Common myeloid progenitor, CD34-positive (primary cell): Measurements from ENCODE around the gene SPATA31E1.
"Not testable (repeated sequence)": the region's sequence is repeated elsewhere in the genome, so short reads cannot be mapped to it uniquely, and the experiment has no call there.

Source experiments
- CTCF ChIA-PET: fragments of 350-600 bp; sonication (Branson Sonifier 250); formaldehyde crosslinking; loops from one replicate; lab custom pipeline; 2021; ENCODE audit warnings: antibody characterized with exemption; lab: Charles Lee
- POLR2A ChIA-PET: fragments of 350-600 bp; sonication (Branson Sonifier 250); formaldehyde crosslinking; loops from one replicate; lab custom pipeline; 2021; ENCODE audit warnings: antibody characterized with exemption; lab: Charles Lee
- DNase-seq, 3 donors: peaks; one replicate each; pipeline versions ENCODE4 v3.0.0 to v3.0.0-alpha.2; 2013
- H3K27ac ChIP-seq, 2 experiments: 1 replicate in 1 of 2; 2 replicates in 1 of 2; pipeline ENCODE4 v1.7.0; 2013; ENCODE audit warnings: inconsistent platforms in 2 of 2, low read length in 2 of 2, mild to moderate bottlenecking in 2 of 2, low read depth in 1 of 2, moderate library complexity in 1 of 2; ENCODE audit not compliant: severe bottlenecking in 2 of 2, insufficient read depth in 1 of 2, poor library complexity in 1 of 2
- H3K27me3 ChIP-seq, 5 experiments: replicated peaks in 2 of 5; 1 replicate in 3 of 5; 2 replicates in 2 of 5; pipeline versions ENCODE4 v1.6.1 to v1.7.0; 2013; ENCODE audit warnings: low read length in 4 of 5, mild to moderate bottlenecking in 2 of 5, moderate library complexity in 2 of 5, inconsistent platforms in 1 of 5; ENCODE audit not compliant: insufficient read depth in 5 of 5, control insufficient read depth in 4 of 5
- H3K36me3 ChIP-seq, 4 experiments: 1 replicate in 2 of 4; 2 replicates in 2 of 4; pipeline versions ENCODE4 v1.6.1 to v1.7.0; 2013; ENCODE audit warnings: low read length in 3 of 4, control low read depth in 1 of 4, mild to moderate bottlenecking in 1 of 4; ENCODE audit not compliant: control insufficient read depth in 4 of 4, insufficient read depth in 4 of 4
- H3K4me1 ChIP-seq, 4 experiments: 1 replicate in 3 of 4; 2 replicates in 1 of 4; pipeline versions ENCODE4 v1.6.1 to v1.7.1; 2013; ENCODE audit warnings: low read length in 3 of 4, mild to moderate bottlenecking in 3 of 4, control low read depth in 1 of 4, inconsistent platforms in 1 of 4, moderate library complexity in 1 of 4; ENCODE audit not compliant: control insufficient read depth in 4 of 4, insufficient read depth in 4 of 4; ENCODE audit errors: control extremely low read depth in 1 of 4
- H3K4me3 ChIP-seq, 7 experiments: 1 replicate in 4 of 7; 2 replicates in 3 of 7; pipeline versions ENCODE4 v1.5.1 to v1.7.0; 2013; ENCODE audit warnings: mild to moderate bottlenecking in 7 of 7, low read length in 6 of 7, moderate library complexity in 6 of 7, inconsistent platforms in 2 of 7, low read depth in 2 of 7, control low read depth in 1 of 7; ENCODE audit not compliant: insufficient read depth in 4 of 7, control insufficient read depth in 1 of 7; ENCODE audit errors: extremely low read depth in 1 of 7
- H3K9me3 ChIP-seq, 5 experiments: 1 replicate in 4 of 5; 2 replicates in 1 of 5; pipeline versions ENCODE4 v1.6.1 to v1.7.1; 2013; ENCODE audit warnings: low read length in 4 of 5, mild to moderate bottlenecking in 2 of 5, inconsistent platforms in 1 of 5, low read depth in 1 of 5, moderate library complexity in 1 of 5; ENCODE audit not compliant: control insufficient read depth in 4 of 5, insufficient read depth in 2 of 5; ENCODE audit errors: control extremely low read depth in 1 of 5
- whole genome bisulfite sequencing: methylation state at CpG from one replicate; pipeline ENCODE4 v1.1.5; 2013; ENCODE audit not compliant: insufficient coverage; 5-methylcytosine and 5-hydroxymethylcytosine counted together

The SPATA31E1 gene

DNA sequence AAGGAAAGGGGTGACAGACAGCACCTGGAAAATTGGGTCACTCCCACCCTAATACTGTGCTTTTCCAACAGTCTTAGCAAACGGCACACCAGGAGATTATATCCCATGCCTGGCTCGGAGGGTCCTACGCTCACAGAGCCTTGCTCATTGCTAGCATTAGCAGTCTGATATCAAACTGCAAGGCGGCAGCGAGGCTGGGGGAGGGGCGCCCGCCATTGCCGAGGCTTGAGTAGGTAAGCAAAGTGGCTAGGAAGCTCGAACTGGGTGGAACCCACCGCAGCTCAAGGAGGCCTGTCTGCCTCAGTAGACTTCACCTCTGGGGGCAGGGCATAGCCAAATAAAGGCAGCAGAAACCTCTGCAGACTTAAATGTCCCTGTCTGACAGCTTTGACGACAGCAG is 19.7 kb downstream of the SPATA31E1 start:
- H3K27ac ChIP-seq = not testable (repeated sequence)

DNA sequence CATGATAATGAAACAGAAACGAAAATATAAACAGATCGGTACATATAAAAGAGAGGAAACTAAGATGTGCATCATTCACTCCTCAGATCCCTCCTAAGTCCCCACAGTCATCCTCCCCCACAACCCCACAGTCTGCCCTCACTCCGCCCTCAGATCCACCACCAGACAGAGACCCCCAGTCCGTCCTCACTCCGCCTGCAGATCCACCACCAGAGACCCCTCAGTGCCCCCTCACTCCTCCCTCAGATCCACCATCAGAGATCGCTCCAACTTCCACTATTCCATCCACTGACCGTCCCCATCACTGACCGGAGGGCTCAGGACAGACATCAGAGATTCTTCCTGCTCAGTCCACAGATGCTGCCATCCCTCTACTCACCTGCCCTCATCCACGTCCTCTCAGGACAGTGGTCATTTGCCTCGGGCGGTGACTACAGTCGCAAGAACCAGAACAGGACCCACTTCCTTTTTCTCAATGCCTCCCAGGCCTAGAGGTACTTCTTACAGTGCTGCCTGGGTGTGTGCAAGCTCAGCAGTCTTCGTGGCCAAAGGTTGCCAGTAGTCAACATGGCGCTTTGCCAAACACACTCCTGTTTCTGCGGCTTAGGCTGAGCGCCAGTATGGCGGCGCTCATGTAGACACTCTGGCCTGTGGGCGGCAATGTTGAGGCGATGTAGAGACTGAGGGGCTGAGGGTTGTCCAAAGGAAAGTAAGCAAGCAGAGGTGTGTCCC is 26.8 kb downstream of the SPATA31E1 start:
- Histone ChIP-seq H3K27me3 (no peaks in the 10 kb centered on the region), H3K9me3 (no peaks in the 10 kb centered on the region), H3K27ac (no peak overlapping the region), H3K4me3 (no peak overlapping the region), H3K36me3 (no peaks in the 10 kb centered on the region), H3K4me1 (no peaks in the 10 kb centered on the region)
- ChIA-PET POLR2A (no interaction called here), CTCF (no interaction called here)
- 93% methylated on average over 14 of the region's 20 CpGs for WGBS
- no peak for DNase-seq

More for the DNA sequence above, 19.7 kb downstream of the SPATA31E1 start:
- H3K4me3 ChIP-seq, H3K36me3 ChIP-seq, POLR2A ChIA-PET, H3K4me1 ChIP-seq, H3K27me3 ChIP-seq, CTCF ChIA-PET, DNase-seq: not testable (repeated sequence)
- 78% methylated on average over 11 of the region's 11 CpGs for whole genome bisulfite sequencing
- peaks cover 0 to 16% (median 4%) of the 10 kb centered on the region in 5 experiments for H3K9me3 ChIP-seq

DNA sequence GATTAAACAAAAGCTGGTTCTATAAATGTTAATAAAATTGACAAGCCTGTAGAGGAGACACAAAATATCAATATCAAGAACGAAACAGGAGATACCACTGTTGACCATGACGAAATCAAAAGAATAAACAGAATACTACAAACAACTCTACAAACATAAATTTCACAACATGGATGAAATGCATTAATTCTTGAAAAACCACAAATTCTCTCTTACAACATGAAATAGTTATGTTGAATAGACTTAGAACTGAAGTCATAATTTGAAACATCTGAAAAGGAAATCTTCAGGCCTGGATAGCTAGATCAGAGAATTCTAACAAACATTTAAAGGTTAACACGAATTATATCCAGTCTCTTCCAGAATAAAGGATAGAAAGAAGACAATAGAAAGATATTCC is 28.1 kb downstream of the SPATA31E1 start:
- ChIA-PET CTCF (interaction anchor here (1.2 kb wide), 1 partner anchor 680 kb away, joined by 3 read pairs; no protein-coding TSS in a partner anchor), POLR2A (no interaction called here)
- WGBS = no CpG with 5 or more reads among the region's 3 CpGs
- Histone ChIP-seq H3K4me1 (no peaks in the 10 kb centered on the region), H3K4me3 (no peak overlapping the region), H3K9me3 (no peaks in the 10 kb centered on the region), H3K27ac (no peak overlapping the region), H3K36me3 (no peaks in the 10 kb centered on the region), H3K27me3 (no peaks in the 10 kb centered on the region)
- no peak for DNase-seq

DNA sequence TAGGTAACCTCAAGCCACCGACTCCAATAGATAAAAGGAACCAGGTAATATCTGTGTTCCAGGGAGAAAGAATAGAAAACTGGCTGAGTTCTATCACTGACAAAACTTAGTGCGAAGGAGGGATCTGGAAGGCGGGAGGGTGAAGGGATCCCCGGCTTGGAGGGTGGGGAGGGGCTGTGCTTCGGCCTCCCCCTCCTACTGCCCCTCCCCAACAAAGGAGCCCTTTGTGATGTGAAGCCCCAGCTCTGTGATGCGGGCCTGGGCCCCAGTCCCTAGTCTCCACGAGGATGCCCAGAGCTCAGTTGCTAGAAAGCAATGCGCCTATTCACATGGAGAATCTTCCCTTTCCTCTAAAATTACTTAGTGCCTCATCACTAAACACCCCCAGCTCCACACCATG is 35.0 kb downstream of the SPATA31E1 start, which contains the start of gene SPATA31C1:
Gene SPATA31C1 (plus strand): TSS at position 301 of the 400 bp plus-strand sequence.
- H3K4me3 ChIP-seq, CTCF ChIA-PET, H3K27ac ChIP-seq, DNase-seq, H3K27me3 ChIP-seq, H3K4me1 ChIP-seq, H3K36me3 ChIP-seq, POLR2A ChIA-PET, H3K9me3 ChIP-seq: not testable (repeated sequence)
- WGBS = no CpG with 5 or more reads among the region's 8 CpGs

DNA sequence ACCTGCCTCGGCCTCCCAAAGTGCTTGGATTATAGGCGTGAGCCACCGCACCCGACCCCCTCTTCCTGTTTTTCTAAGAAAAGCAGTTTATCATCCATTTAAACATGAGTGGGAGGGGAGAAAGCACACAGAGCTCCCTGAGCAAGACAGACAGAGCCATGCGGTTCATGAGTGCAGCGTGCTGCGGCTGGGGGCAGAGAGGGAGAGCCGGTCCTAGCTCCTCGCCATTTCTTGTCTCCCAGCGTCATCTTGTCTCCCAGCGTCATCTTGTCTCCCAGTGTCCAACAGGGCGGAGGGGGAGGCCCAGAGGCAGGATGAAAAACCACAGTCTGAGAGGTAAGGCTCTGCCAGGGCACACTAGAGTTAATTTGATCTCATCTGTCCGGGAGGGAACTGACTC is 36.3 kb downstream of the SPATA31E1 start:
- POLR2A ChIA-PET = not testable (repeated sequence)

DNA sequence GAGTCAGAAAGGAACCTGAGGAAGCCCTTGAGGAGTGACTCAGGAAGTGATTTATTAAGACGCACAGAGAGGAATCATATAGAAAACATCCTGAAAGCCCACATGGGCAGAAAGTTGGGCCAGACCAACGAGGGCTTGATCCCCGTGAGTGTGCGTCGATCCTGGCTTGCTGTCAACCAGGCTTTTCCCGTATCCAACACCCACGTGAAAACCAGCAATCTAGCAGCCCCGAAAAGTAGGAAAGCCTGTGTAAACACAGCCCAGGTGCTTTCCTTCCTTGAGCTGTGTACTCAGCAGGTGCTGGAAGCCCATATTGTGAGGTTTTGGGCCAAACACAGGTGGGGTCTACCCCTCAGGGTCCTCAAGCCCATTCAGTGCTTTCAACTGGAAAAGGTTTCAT is 38.9 kb downstream of the SPATA31E1 start:
- H3K4me1 ChIP-seq, POLR2A ChIA-PET, H3K36me3 ChIP-seq, H3K9me3 ChIP-seq, H3K27me3 ChIP-seq, H3K4me3 ChIP-seq, H3K27ac ChIP-seq, CTCF ChIA-PET, DNase-seq: not testable (repeated sequence)
- WGBS = 92% methylated on average over 7 of the region's 8 CpGs

More for the DNA sequence above, 36.3 kb downstream of the SPATA31E1 start:
- H3K9me3 ChIP-seq, CTCF ChIA-PET, H3K27ac ChIP-seq, H3K4me3 ChIP-seq, H3K27me3 ChIP-seq, H3K36me3 ChIP-seq, H3K4me1 ChIP-seq: not testable (repeated sequence)
- peak in 1 of 3 donors; percentile 32 for DNase-seq
- 22% methylated on average over 5 of the region's 13 CpGs for WGBS

DNA sequence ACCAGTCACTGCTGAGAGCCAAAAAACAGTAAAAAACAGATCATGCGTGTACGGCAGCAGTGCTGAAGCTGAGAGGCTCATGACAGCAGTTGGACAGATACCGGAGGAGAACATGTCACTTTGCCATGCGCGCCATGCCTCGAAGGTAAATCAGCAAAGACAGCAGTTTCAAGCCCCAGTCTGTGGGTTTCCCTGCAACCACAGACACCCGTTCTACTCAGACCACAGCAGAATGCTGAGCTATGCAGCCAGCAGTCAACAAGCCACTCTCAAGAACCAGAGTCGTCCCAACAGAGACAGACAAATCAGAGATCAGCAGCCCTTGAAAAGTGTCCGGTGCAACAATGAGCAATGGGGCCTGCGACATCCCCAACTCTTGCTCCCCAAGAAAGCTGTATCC is 40.3 kb downstream of the SPATA31E1 start:
- H3K9me3 ChIP-seq, CTCF ChIA-PET, H3K27me3 ChIP-seq, POLR2A ChIA-PET, H3K4me1 ChIP-seq, H3K4me3 ChIP-seq, H3K27ac ChIP-seq, H3K36me3 ChIP-seq: not testable (repeated sequence)
- DNase-seq = peak; percentile 27 to 73 (median 61)
- WGBS = 0% methylated on average over 1 of the region's 10 CpGs
